ENCODE measurements around the gene KLHDC10.

DNA sequence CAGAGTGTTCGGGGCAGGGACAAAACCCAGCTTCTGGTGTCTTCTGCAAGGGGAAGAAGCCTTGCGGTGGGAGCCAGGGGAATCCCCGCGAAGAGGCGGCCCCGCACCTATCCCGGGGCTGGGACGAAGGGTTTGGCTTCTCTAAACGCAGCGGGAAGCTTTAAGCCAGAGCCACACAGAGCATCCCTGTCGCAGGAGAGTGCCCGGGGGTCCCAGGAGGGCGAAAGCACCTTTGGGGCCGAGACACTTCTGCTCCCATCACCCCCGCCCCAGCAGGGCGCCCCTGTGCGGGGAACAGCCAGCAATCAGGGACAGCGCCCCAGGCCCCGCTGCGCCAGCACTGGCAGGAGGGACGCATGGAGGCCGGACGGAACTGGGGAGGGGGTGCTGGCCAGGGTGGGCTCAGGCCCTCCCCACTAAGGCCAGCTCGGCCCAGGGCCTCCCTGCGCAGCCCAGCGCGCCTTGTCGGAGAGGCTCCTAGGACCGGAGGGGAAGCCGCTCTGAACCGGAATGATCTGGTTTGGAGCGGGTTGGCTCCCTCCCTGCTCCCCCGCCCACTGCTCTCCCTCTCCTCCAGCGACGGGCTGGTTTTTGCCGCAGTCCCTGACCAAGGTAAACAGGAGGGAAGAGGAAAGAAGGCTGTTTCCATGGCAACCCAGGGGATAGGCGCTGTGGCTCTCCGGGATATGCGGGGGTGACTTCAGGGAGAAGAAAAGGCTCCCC is 71.0 kb downstream of the KLHDC10 start:
- TF ChIP-seq CTCF (IDR thresholded peaks at IDR 0.05; ENCODE audit: insufficient read depth, low read length, poor library complexity, severe bottlenecking) (no peak), EZH2phosphoT487 (conservative IDR thresholded peaks at IDR 0.05; ENCODE audit: low read length) (no peak)
